ENCODE data around the gene MORC2. TPM values are rescaled to one million over a fixed set of nuclear protein-coding genes. Genes with fewer than 3 reads are reported as not detected.

Gene MORC2
- total and polyA plus RNA-seq, 8 donors = 4.4 to 64.8 (median 17.0) TPM

- WGBS, 5 donors = 46 to 77% (median 61%) methylated on average over 2 of the region's 2 CpGs
- TF ChIP-seq CTCF (IDR thresholded peaks at IDR 0.05) = no peak
- TF ChIP-seq POLR2A (IDR thresholded peaks at IDR 0.05) = no peak
- TF ChIP-seq POLR2AphosphoS5 (IDR thresholded peaks at IDR 0.05) = no peak
- TF ChIP-seq EP300 (IDR thresholded peaks at IDR 0.05) = no peak
- Histone ChIP-seq H3K4me1 (no peaks in the 10 kb centered on the region), H3K4me3 (no peak overlapping the region), H3K9me3 (peaks cover 0 to 7% (median 5%) of the 10 kb centered on the region in 4 donors), H3K27ac (no peak overlapping the region), H3K27me3 (no peaks in the 10 kb centered on the region), H3K36me3 (peaks cover 0 to 30% (median 15%) of the 10 kb centered on the region in 4 donors)
- intact Hi-C loops (cut with DNase I; ENCODE audit: low total_unique reads) = loop anchor here (10.0 kb wide), 1 partner anchor 146 kb away; no protein-coding TSS in a partner anchor
- no peak for DNase-seq
Measured at GRCh38 chr22:30910358-30910757, 58.2 kb downstream of the MORC2 start.

- no peak overlapping the region for H3K4me3 ChIP-seq
- no peak for DNase-seq
- intact Hi-C loops (cut with DNase I; ENCODE audit: low total_unique reads) = no loop called here
- H3K36me3 ChIP-seq = peaks cover 0 to 32% (median 15%) of the 10 kb centered on the region in 4 donors
- no peak overlapping the region for H3K27ac ChIP-seq
- TF ChIP-seq POLR2AphosphoS5 (IDR thresholded peaks at IDR 0.05) = no peak
- no peaks in the 10 kb centered on the region for H3K9me3 ChIP-seq
- 88 to 96% (median 90%) methylated on average over 5 of the region's 5 CpGs for WGBS, 5 donors
- no peaks in the 10 kb centered on the region for H3K4me1 ChIP-seq
- H3K27me3 ChIP-seq = no peaks in the 10 kb centered on the region
Measured at GRCh38 chr22:30909306-30909705, 59.3 kb downstream of the MORC2 start.

DNA sequence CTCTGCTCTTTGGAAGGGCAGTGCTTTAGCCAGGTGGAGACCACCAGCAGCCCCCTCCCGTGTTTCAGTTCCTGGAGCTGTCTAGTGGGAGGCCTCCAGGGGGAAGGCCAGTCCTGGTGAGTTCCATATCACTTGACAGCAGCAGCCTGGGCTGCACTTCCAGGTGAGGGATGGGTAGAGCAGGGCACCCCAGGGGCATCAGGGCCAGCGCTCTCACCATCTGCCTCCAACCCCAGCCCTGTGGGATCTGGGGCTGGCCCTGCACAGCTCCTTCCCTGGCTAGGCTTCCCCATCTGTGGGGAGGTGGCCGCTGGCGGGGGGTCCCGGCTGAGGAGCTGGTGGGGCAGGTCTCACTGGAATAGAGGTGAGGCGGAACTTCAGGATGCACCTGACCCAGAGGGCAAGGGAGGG lies 60.5 kb downstream of the MORC2 start:
- H3K4me1 ChIP-seq = no peaks in the 10 kb centered on the region
- no peaks in the 10 kb centered on the region for H3K27me3 ChIP-seq
- H3K27ac ChIP-seq = no peak overlapping the region
- TF ChIP-seq POLR2AphosphoS5 (IDR thresholded peaks at IDR 0.05) (no peak), POLR2A (IDR thresholded peaks at IDR 0.05) (no peak), CTCF (IDR thresholded peaks at IDR 0.05) (no peak), EP300 (IDR thresholded peaks at IDR 0.05) (no peak)
- 82 to 93% (median 87%) methylated on average over 5 to 6 of the region's 6 CpGs for WGBS, 5 donors
- H3K36me3 ChIP-seq = peaks cover 0 to 44% (median 24%) of the 10 kb centered on the region in 4 donors
- no peaks in the 10 kb centered on the region for H3K9me3 ChIP-seq
- intact Hi-C loops (cut with DNase I; ENCODE audit: low total_unique reads) = no loop called here
- no peak for DNase-seq
- no peak overlapping the region for H3K4me3 ChIP-seq

- no peak overlapping the region for H3K27ac ChIP-seq
- no peaks in the 10 kb centered on the region for H3K9me3 ChIP-seq
- no peak for TF ChIP-seq POLR2A (IDR thresholded peaks at IDR 0.05)
- no peak for TF ChIP-seq CTCF (IDR thresholded peaks at IDR 0.05)
- no peak for TF ChIP-seq POLR2AphosphoS5 (IDR thresholded peaks at IDR 0.05)
- no peak for TF ChIP-seq EP300 (IDR thresholded peaks at IDR 0.05)
- no peak overlapping the region for H3K4me3 ChIP-seq
- WGBS, 5 donors = 88 to 100% (median 100%) methylated on average over 1 of the region's 1 CpG
- H3K4me1 ChIP-seq = no peaks in the 10 kb centered on the region
- H3K36me3 ChIP-seq = peaks cover 0 to 55% (median 27%) of the 10 kb centered on the region in 4 donors
- intact Hi-C loops (cut with DNase I; ENCODE audit: low total_unique reads) = no loop called here
- DNase-seq = no peak
- H3K27me3 ChIP-seq = no peaks in the 10 kb centered on the region
Measured at GRCh38 chr22:30906946-30907345, 61.6 kb downstream of the MORC2 start.

DNA sequence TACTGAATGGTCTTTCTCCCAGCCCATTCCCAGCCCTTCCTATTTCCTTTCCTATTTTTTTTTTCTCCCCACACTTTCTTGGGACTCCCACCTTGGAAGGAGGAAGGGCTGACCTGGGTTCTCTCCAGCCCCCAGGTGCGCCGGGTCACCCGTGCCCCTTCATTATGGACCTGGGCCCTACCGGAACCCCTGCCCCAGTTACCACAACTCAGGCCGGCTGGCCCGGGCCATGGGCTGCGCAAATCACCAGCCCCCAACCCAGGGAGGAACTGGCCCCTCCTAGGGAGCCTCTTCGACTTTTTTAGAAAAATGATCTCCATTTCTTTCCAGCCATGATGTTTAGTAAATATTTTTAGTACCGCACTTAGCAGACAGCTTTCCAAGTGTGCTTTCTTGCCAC lies 62.2 kb downstream of the MORC2 start:
- no peak for TF ChIP-seq POLR2AphosphoS5 (IDR thresholded peaks at IDR 0.05)
- no peak for TF ChIP-seq EP300 (IDR thresholded peaks at IDR 0.05)
- TF ChIP-seq POLR2A (IDR thresholded peaks at IDR 0.05) = no peak
- no peak for TF ChIP-seq CTCF (IDR thresholded peaks at IDR 0.05)
- Histone ChIP-seq H3K27me3 (no peaks in the 10 kb centered on the region), H3K4me3 (no peak overlapping the region), H3K9me3 (no peaks in the 10 kb centered on the region), H3K36me3 (peaks cover 0 to 58% (median 27%) of the 10 kb centered on the region in 4 donors), H3K27ac (no peak overlapping the region), H3K4me1 (no peaks in the 10 kb centered on the region)
- intact Hi-C loops (cut with DNase I; ENCODE audit: low total_unique reads) = no loop called here
- WGBS, 5 donors = 93 to 99% (median 96%) methylated on average over 9 of the region's 9 CpGs
- DNase-seq = no peak
